OCI-LY3 (cell line): Measurements from ENCODE around the gene GPR135.

Experiments used
- EZH2phosphoT487 ChIP-seq: fragments of 200-600 bp; shearing (Covaris generic); IDR thresholded peaks from 2 replicates; pipeline ENCODE4 v1.6.1; 2018; ENCODE audit warnings: antibody characterized with exemption, mixed run types, low read depth
- TF ChIP-seq, protein P1 (sequence below): fragments of 200-600, 300-600 bp; sonication (generic); IDR thresholded peaks from 2 replicates; pipeline ENCODE4 v1.5.1; 2014; ENCODE audit warnings: antibody characterized with exemption, low read length, low read depth

GRCh38 chr14:59482541-59483331, 17.6 kb upstream of the GPR135 start:
- TF ChIP-seq, protein P1, sequence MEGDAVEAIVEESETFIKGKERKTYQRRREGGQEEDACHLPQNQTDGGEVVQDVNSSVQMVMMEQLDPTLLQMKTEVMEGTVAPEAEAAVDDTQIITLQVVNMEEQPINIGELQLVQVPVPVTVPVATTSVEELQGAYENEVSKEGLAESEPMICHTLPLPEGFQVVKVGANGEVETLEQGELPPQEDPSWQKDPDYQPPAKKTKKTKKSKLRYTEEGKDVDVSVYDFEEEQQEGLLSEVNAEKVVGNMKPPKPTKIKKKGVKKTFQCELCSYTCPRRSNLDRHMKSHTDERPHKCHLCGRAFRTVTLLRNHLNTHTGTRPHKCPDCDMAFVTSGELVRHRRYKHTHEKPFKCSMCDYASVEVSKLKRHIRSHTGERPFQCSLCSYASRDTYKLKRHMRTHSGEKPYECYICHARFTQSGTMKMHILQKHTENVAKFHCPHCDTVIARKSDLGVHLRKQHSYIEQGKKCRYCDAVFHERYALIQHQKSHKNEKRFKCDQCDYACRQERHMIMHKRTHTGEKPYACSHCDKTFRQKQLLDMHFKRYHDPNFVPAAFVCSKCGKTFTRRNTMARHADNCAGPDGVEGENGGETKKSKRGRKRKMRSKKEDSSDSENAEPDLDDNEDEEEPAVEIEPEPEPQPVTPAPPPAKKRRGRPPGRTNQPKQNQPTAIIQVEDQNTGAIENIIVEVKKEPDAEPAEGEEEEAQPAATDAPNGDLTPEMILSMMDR: no peak
- TF ChIP-seq EZH2phosphoT487: no peak
